Endodermal cell (in vitro differentiated cells): ENCODE results near the gene APCDD1. TPM values are rescaled to one million over a fixed set of nuclear protein-coding genes. Genes with fewer than 3 reads are reported as not detected.

Experiments used
- DNase-seq: peaks from one replicate; pipeline ENCODE4 v3.0.0-alpha.2; 2017
- H3K27ac ChIP-seq: 2 replicates; pipeline ENCODE4 v1.5.1; 2013; ENCODE audit warnings: mild to moderate bottlenecking, low read depth, low read length, moderate library complexity
- H3K27me3 ChIP-seq: 2 replicates; pipeline ENCODE4 v1.6.1; 2013; ENCODE audit warnings: mild to moderate bottlenecking, low read length, moderate library complexity; ENCODE audit not compliant: insufficient read depth, control insufficient read depth, poor library complexity, severe bottlenecking
- H3K36me3 ChIP-seq: 2 replicates; pipeline ENCODE4 v1.7.0; 2013; ENCODE audit warnings: mild to moderate bottlenecking, low read length, moderate library complexity; ENCODE audit not compliant: control insufficient read depth, insufficient read depth
- H3K4me1 ChIP-seq: one replicate; pipeline ENCODE4 v1.7.0; 2013; ENCODE audit warnings: low read length; ENCODE audit not compliant: control insufficient read depth, insufficient read depth
- H3K4me3 ChIP-seq: 2 replicates; pipeline ENCODE4 v1.5.1; 2013; ENCODE audit warnings: mild to moderate bottlenecking, low read length, moderate library complexity
- H3K9ac ChIP-seq: 2 replicates; pipeline ENCODE4 v1.6.1; 2013; ENCODE audit warnings: mild to moderate bottlenecking, low read length, moderate library complexity; ENCODE audit not compliant: poor library complexity, severe bottlenecking; ENCODE audit errors: extremely low read depth
- H3K9me3 ChIP-seq: 2 replicates; pipeline ENCODE4 v1.6.1; 2013; ENCODE audit warnings: mild to moderate bottlenecking, low read length, moderate library complexity; ENCODE audit not compliant: control insufficient read depth
- H3K27ac Mint-ChIP-seq: 2 replicates; pipeline ENCODE4 v1.8.0; 2020; ENCODE audit warnings: mixed read lengths
- H3K27me3 Mint-ChIP-seq: 2 replicates; pipeline ENCODE4 v1.8.0; 2021; ENCODE audit warnings: mild to moderate bottlenecking, mixed read lengths; ENCODE audit not compliant: insufficient read depth
- H3K36me3 Mint-ChIP-seq: 2 replicates; pipeline ENCODE4 v1.8.0; 2020; ENCODE audit warnings: low read depth, mixed read lengths
- H3K4me1 Mint-ChIP-seq: 2 replicates; pipeline ENCODE4 v1.8.0; 2020; ENCODE audit warnings: mixed read lengths
- H3K4me3 Mint-ChIP-seq: 2 replicates; pipeline ENCODE4 v1.8.0; 2020; ENCODE audit warnings: mild to moderate bottlenecking, moderate library complexity, mixed read lengths
- H3K9me3 Mint-ChIP-seq: 2 replicates; pipeline ENCODE4 v1.8.0; 2020; ENCODE audit warnings: mild to moderate bottlenecking, mixed read lengths
- WGBS, 2 experiments: methylation state at CpG; one replicate each; pipeline versions ENCODE4 v1.1.5 to v1.1.7; 2013; ENCODE audit warnings: missing lambda C conversion rate in 2 of 2, mixed read lengths in 1 of 2; ENCODE audit not compliant: insufficient coverage in 1 of 2, insufficient read length in 1 of 2; 5-methylcytosine and 5-hydroxymethylcytosine counted together
- total RNA-seq, 2 donors: library from RNA; stranded (reverse); fragmentation: NEBNext Ultra II Directional in 1 of 2; extraction: Animal tissue kit (Norgen Biotek cat#: 25700) in 1 of 2; gene quantifications; 2 replicates in 1 of 2; 3 replicates in 1 of 2; pipeline ENCODE4 v1.2.1, GENCODE V29; 2021
- TF ChIP-seq, protein P1 (sequence below): fragments of 200-600 bp; sonication (generic); conservative IDR thresholded peaks from 2 replicates; pipeline ENCODE4 v1.5.0; 2021; ENCODE audit warnings: antibody characterized with exemption, mild to moderate bottlenecking

APCDD1 gene
- total RNA-seq, 2 donors from 2014 or later = 6.5 to 9.0 TPM

DNA sequence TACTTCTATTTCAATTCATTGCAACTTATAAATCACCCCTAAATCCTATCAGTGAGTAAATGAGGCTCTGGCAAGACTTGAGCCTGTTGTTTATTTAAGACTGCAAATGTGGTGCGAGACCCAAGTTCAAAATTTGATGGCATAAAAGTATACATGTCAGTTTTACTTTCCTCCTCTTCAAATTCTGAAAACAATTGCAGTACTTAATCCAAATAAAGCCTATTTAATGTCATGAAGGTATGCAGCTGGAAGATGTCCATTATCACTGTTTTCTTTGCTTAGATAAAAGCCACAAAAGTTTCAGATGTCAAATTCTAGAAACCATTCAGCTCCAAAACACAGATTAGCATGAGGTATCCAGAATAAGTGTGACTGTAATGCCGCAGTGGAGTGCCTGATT is 3.3 kb downstream of the APCDD1 start:
- no peak overlapping the region for H3K4me3 Mint-ChIP-seq
- peaks cover 18% of the 10 kb centered on the region for H3K4me1 Mint-ChIP-seq
- Histone ChIP-seq H3K27me3 (peaks cover 6% of the 10 kb centered on the region), H3K4me1 (peaks cover 3% of the 10 kb centered on the region), H3K9me3 (no peaks in the 10 kb centered on the region), H3K4me3 (no peak overlapping the region), H3K9ac (no peak overlapping the region), H3K36me3 (no peaks in the 10 kb centered on the region), H3K27ac (no peak overlapping the region)
- H3K36me3 Mint-ChIP-seq = no peaks in the 10 kb centered on the region
- WGBS, 2 experiments = 93 to 100% methylated on average over 1 to 2 of the region's 2 CpGs
- TF ChIP-seq, protein P1, sequence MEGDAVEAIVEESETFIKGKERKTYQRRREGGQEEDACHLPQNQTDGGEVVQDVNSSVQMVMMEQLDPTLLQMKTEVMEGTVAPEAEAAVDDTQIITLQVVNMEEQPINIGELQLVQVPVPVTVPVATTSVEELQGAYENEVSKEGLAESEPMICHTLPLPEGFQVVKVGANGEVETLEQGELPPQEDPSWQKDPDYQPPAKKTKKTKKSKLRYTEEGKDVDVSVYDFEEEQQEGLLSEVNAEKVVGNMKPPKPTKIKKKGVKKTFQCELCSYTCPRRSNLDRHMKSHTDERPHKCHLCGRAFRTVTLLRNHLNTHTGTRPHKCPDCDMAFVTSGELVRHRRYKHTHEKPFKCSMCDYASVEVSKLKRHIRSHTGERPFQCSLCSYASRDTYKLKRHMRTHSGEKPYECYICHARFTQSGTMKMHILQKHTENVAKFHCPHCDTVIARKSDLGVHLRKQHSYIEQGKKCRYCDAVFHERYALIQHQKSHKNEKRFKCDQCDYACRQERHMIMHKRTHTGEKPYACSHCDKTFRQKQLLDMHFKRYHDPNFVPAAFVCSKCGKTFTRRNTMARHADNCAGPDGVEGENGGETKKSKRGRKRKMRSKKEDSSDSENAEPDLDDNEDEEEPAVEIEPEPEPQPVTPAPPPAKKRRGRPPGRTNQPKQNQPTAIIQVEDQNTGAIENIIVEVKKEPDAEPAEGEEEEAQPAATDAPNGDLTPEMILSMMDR = no peak
- H3K27me3 Mint-ChIP-seq = peaks cover 8% of the 10 kb centered on the region
- DNase-seq = no peak
- H3K27ac Mint-ChIP-seq = no peak overlapping the region
- no peaks in the 10 kb centered on the region for H3K9me3 Mint-ChIP-seq

DNA sequence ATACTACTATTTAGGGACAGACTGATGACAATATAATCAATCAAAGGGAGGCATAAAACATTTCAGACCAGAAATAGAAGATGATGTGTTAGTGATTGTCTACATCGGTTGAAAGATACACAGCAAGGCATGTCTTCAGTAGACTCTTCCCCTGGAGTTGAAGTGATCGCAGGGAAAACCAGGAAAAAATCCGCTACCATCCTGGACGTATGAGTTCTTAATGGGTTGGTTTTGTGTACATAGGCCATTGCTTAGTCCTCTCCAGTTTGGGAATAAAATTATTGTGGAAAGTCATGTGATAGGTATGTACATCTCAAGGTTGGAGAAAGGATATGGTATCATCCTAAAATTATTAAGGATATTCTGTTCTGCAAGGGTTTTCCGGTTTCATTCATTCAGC is 4.3 kb downstream of the APCDD1 start:
- H3K27me3 ChIP-seq = peaks cover 6% of the 10 kb centered on the region

DNA sequence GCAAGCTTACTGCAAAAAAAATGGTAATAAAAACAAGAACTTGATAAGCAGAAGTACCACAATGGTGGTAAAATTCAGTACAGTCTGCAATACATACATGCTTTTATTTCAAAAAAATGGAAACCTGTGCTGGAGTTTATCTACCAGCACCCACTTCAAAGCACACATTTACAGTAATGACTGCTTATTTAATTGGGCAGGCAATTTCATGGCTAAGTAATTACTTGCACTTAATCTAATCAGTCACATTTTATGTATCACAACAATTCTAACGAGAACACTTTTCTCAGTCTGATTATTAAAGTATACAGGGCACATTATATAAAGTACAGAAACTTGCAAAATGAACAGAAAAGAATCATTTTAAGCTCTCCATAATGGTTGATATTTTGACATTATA is 5.2 kb downstream of the APCDD1 start:
- no peak for DNase-seq
- no peaks in the 10 kb centered on the region for H3K9me3 Mint-ChIP-seq
- Histone ChIP-seq H3K4me1 (peaks cover 3% of the 10 kb centered on the region), H3K27ac (no peak overlapping the region), H3K9ac (no peak overlapping the region), H3K27me3 (peaks cover 6% of the 10 kb centered on the region), H3K9me3 (no peaks in the 10 kb centered on the region), H3K4me3 (no peak overlapping the region), H3K36me3 (no peaks in the 10 kb centered on the region)
- H3K27me3 Mint-ChIP-seq = peaks cover 8% of the 10 kb centered on the region
- 0% methylated on average over 1 of the region's 1 CpG for WGBS, 2 experiments
- H3K4me3 Mint-ChIP-seq = no peak overlapping the region
- no peak overlapping the region for H3K27ac Mint-ChIP-seq
- peaks cover 18% of the 10 kb centered on the region for H3K4me1 Mint-ChIP-seq
- TF ChIP-seq, protein P1 = no peak
- no peaks in the 10 kb centered on the region for H3K36me3 Mint-ChIP-seq

More for the DNA sequence above, 4.3 kb downstream of the APCDD1 start:
- Mint-ChIP-seq H3K27ac (no peak overlapping the region), H3K36me3 (no peaks in the 10 kb centered on the region), H3K4me3 (no peak overlapping the region), H3K9me3 (no peaks in the 10 kb centered on the region), H3K4me1 (peaks cover 18% of the 10 kb centered on the region), H3K27me3 (peaks cover 8% of the 10 kb centered on the region)
- H3K4me3 ChIP-seq = no peak overlapping the region
- 93 to 97% methylated on average over 2 to 5 of the region's 5 CpGs for WGBS, 2 experiments
- no peak overlapping the region for H3K9ac ChIP-seq
- DNase-seq = no peak
- peaks cover 3% of the 10 kb centered on the region for H3K4me1 ChIP-seq
- H3K27ac ChIP-seq = no peak overlapping the region
- no peaks in the 10 kb centered on the region for H3K36me3 ChIP-seq
- H3K9me3 ChIP-seq = no peaks in the 10 kb centered on the region
- TF ChIP-seq, protein P1 = no peak
